A549 (cell line): Measurements from ENCODE around the gene GHRHR. TPM values are rescaled to one million over a fixed set of nuclear protein-coding genes. Genes with fewer than 3 reads are reported as not detected.

Experiments
- ATAC-seq, 2 experiments: fragments of 200-7000 bp in 1 of 2; fragments of >200 bp in 1 of 2; cut with Nextera tagmentation in 1 of 2; cut with Tn5 transposase in 1 of 2; 3 replicates each; pipeline versions ENCODE4 v1.8.0 to v1.9.1; 2018 to 2020; ENCODE audit warnings: mild to moderate bottlenecking in 1 of 2, moderate library complexity in 1 of 2
- CTCF ChIA-PET: fragments of 300-600 bp; sonication (Branson Sonifier 250); formaldehyde crosslinking; extraction: SDS; loops from one replicate; lab custom pipeline; 2021; ENCODE audit warnings: antibody characterized with exemption, inconsistent platforms; lab: Yijun Ruan, JAX
- POLR2A ChIA-PET: fragments of 350-600 bp; formaldehyde crosslinking; extraction: SDS; loops from one replicate; lab custom pipeline; 2021; ENCODE audit warnings: antibody characterized with exemption, inconsistent platforms; lab: Yijun Ruan, JAX
- DNase-seq, 2 experiments: peaks; one replicate each; pipeline versions ENCODE4 v3.0.0 to v3.0.0-alpha.2; 2011 to 2016; ENCODE audit warnings: low read depth in 1 of 2, low spot score in 1 of 2
- FAIRE-seq: peaks from 2 replicates; lab custom pipeline; 2011; peaks lifted over from hg19 to GRCh38; lab: Jason Lieb, UNC
- H3K27ac ChIP-seq, 2 experiments: fragments of >200 bp; sonication (Bioruptor Twin); formaldehyde crosslinking; 3 replicates each; pipeline ENCODE4 v1.5.1; 2016 to 2017
- H3K4me1 ChIP-seq: fragments of >200 bp; sonication (Bioruptor Twin); formaldehyde crosslinking; 3 replicates; pipeline ENCODE4 v1.6.1; 2016
- H3K4me2 ChIP-seq: fragments of >200 bp; sonication (Bioruptor Twin); formaldehyde crosslinking; 3 replicates; pipeline ENCODE4 v1.6.1; 2016
- H3K4me3 ChIP-seq: fragments of >200 bp; sonication (Bioruptor Twin); formaldehyde crosslinking; 3 replicates; pipeline ENCODE4 v1.5.1; 2016
- H3K9me3 ChIP-seq: fragments of >200 bp; sonication (Bioruptor Twin); formaldehyde crosslinking; 3 replicates; pipeline ENCODE4 v1.6.1; 2016
- BCL3 ChIP-seq: fragments of >200 bp; sonication (Bioruptor Twin); formaldehyde crosslinking; IDR thresholded peaks from 3 replicates; pipeline ENCODE4 v1.6.1; 2016
- BHLHE40 ChIP-seq: IDR thresholded peaks from 2 replicates; pipeline ENCODE4 v1.6.1; 2012; ENCODE audit warnings: low read depth, low read length, inconsistent platforms
- CHD4 ChIP-seq: fragments of 200-600 bp; sonication (generic); IDR thresholded peaks from 2 replicates; pipeline ENCODE4 v1.6.1; 2016; ENCODE audit warnings: antibody characterized with exemption, mild to moderate bottlenecking, borderline replicate concordance
- CTCF ChIP-seq: fragments of >200 bp; sonication (Bioruptor Twin); formaldehyde crosslinking; IDR thresholded peaks from 3 replicates; pipeline ENCODE4 v1.5.1; 2016
- EHF ChIP-seq: fragments of 250-450 bp; sonication (Bioruptor Pico); IDR thresholded peaks from 2 replicates; pipeline ENCODE4 v1.5.0; 2020; ENCODE audit warnings: mild to moderate bottlenecking
- ELK1 ChIP-seq: fragments of 150-350 bp; IDR thresholded peaks from 2 replicates; pipeline ENCODE4 v1.6.1; 2014; ENCODE audit warnings: low read depth, mild to moderate bottlenecking, low read length
- FOXS1 ChIP-seq: fragments of 250-450 bp; sonication (Bioruptor Pico); IDR thresholded peaks from 2 replicates; pipeline ENCODE4 v1.5.0; 2020; ENCODE audit warnings: mild to moderate bottlenecking, moderate library complexity
- HES2 ChIP-seq: fragments of >200 bp; sonication (Bioruptor Twin); formaldehyde crosslinking; IDR thresholded peaks from 2 replicates; pipeline ENCODE4 v1.6.1; 2016
- HEYL ChIP-seq: fragments of 250-450 bp; sonication (Bioruptor Pico); IDR thresholded peaks from 2 replicates; pipeline ENCODE4 v1.8.0; 2021; ENCODE audit warnings: mild to moderate bottlenecking, moderate library complexity
- KDM1A ChIP-seq: fragments of 200-600 bp; sonication (generic); IDR thresholded peaks from 2 replicates; pipeline ENCODE4 v1.6.1; 2016; ENCODE audit warnings: low read depth, mild to moderate bottlenecking
- MAFK ChIP-seq: fragments of 450-650 bp; IDR thresholded peaks from 2 replicates; pipeline ENCODE4 v1.6.1; 2014; ENCODE audit not compliant: partially characterized antibody
- NPAS2 ChIP-seq: fragments of 250-450 bp; sonication (Bioruptor Pico); IDR thresholded peaks from 2 replicates; pipeline ENCODE4 v1.8.0; 2022; ENCODE audit warnings: mild to moderate bottlenecking, moderate library complexity, borderline replicate concordance
- PBX3 ChIP-seq: IDR thresholded peaks from 2 replicates; pipeline ENCODE4 v1.6.1; 2012
- POLR2AphosphoS2 ChIP-seq: conservative IDR thresholded peaks from 2 replicates; pipeline ENCODE4 v1.6.1; 2012; ENCODE audit warnings: low read length, improper control_type of control experiment, inconsistent platforms
- RCOR1 ChIP-seq: fragments of 150-350 bp; IDR thresholded peaks from 2 replicates; pipeline ENCODE4 v1.6.1; 2014; ENCODE audit warnings: antibody characterized with exemption, low read length, low read depth
- REST ChIP-seq: fragments of 200-600 bp; sonication (generic); IDR thresholded peaks from 2 replicates; pipeline ENCODE4 v1.6.1; 2016; ENCODE audit warnings: antibody characterized with exemption, mild to moderate bottlenecking, moderate library complexity
- SMC3 ChIP-seq: fragments of >200 bp; sonication (Bioruptor Twin); formaldehyde crosslinking; IDR thresholded peaks from 3 replicates; pipeline ENCODE4 v1.6.1; 2018; ENCODE audit warnings: inconsistent platforms
- SREBF2 ChIP-seq: fragments of 450-650 bp; IDR thresholded peaks from 2 replicates; pipeline ENCODE4 v1.6.1; 2014; ENCODE audit warnings: mild to moderate bottlenecking, moderate library complexity
- USF2 ChIP-seq: fragments of 450-650 bp; IDR thresholded peaks from 2 replicates; pipeline ENCODE4 v1.6.1; 2014; ENCODE audit warnings: antibody characterized with exemption
- ZNF302 ChIP-seq: fragments of 250-450 bp; sonication (Bioruptor Pico); IDR thresholded peaks from 2 replicates; pipeline ENCODE4 v1.9.0; 2021; ENCODE audit warnings: inconsistent platforms, mild to moderate bottlenecking, moderate library complexity
- WGBS: methylation state at CpG from one replicate; pipeline ENCODE4 v1.1.6; 2017; ENCODE audit errors: missing lambda C conversion rate; 5-methylcytosine and 5-hydroxymethylcytosine counted together
- polyA plus RNA-seq, 4 experiments: library from polyadenylated mRNA; depleted of rRNA in 3 of 4; stranded (reverse); fragments of >200 nt; fragmentation: RNase III in 1 of 4; extraction: RNeasy Plus Mini Kit Qiagen cat#74134 plus additional on column Dnase treatment in 1 of 4; gene quantifications; 2 replicates in 3 of 4; 3 replicates in 1 of 4; pipeline ENCODE4 v1.2.3, GENCODE V29; 2011 to 2017

GHRHR gene
- polyA plus RNA-seq, 2 of the 4 experiments (the other 2 are of a cell fraction), result not detected

GRCh38 chr7:30927559-30927958 lies 36.2 kb upstream of the GHRHR start:
- no peak overlapping the region for H3K27ac ChIP-seq
- ATAC-seq (no peak), DNase-seq (no peak), FAIRE-seq (no peak)
- TF ChIP-seq HES2, result no peak
- TF ChIP-seq CHD4, result no peak
- no peak for TF ChIP-seq SREBF2
- TF ChIP-seq HEYL (CRISPR knock-in tag), result no peak
- 56% methylated on average over 3 of the region's 3 CpGs for WGBS
- no peak overlapping the region for H3K4me3 ChIP-seq
- H3K9me3 ChIP-seq, result peaks cover 5% of the 10 kb centered on the region; the same call in 1 of the 3 replicates
- CTCF ChIA-PET, result interaction anchor here (5.4 kb wide), 1 partner anchor 12 kb away, joined by 37 read pairs; no protein-coding TSS in a partner anchor
- H3K4me2 ChIP-seq, result no peak overlapping the region
- POLR2A ChIA-PET, result no interaction called here
- H3K4me1 ChIP-seq, result no peaks in the 10 kb centered on the region

GRCh38 chr7:30928254-30928872 lies 35.4 kb upstream of the GHRHR start:
- no peak for ATAC-seq
- no peak for DNase-seq
- 63% methylated on average over 13 of the region's 13 CpGs for WGBS
- H3K9me3 ChIP-seq, result peaks cover 5% of the 10 kb centered on the region; the same call in 1 of the 3 replicates
- H3K4me1 ChIP-seq, result no peaks in the 10 kb centered on the region
- no peak overlapping the region for H3K4me3 ChIP-seq
- no peak for TF ChIP-seq REST
- no peak for TF ChIP-seq KDM1A
- no peak for TF ChIP-seq NPAS2
- TF ChIP-seq EHF (CRISPR knock-in tag), result no peak
- ChIA-PET POLR2A (no interaction called here), CTCF (interaction anchor here (5.4 kb wide), 1 partner anchor 11 kb away, joined by 37 read pairs; no protein-coding TSS in a partner anchor)
- no peak overlapping the region for H3K4me2 ChIP-seq
- no peak overlapping the region for H3K27ac ChIP-seq
- FAIRE-seq, result no peak

GRCh38 chr7:30929686-30930085 lies 34.1 kb upstream of the GHRHR start:
- TF ChIP-seq ELK1 (no peak), BHLHE40 (no peak), FOXS1 (CRISPR knock-in tag) (no peak), PBX3 (no peak), MAFK (no peak), USF2 (no peak), CTCF (no peak), POLR2AphosphoS2 (no peak), BCL3 (no peak), SMC3 (no peak), ZNF302 (no peak), RCOR1 (no peak)
- TF ChIP-seq, all 56 proteins: peak for 0
- Histone ChIP-seq H3K27ac (no peak overlapping the region), H3K4me3 (no peak overlapping the region), H3K4me2 (no peak overlapping the region), H3K4me1 (no peaks in the 10 kb centered on the region), H3K9me3 (peaks cover 5% of the 10 kb centered on the region; the same call in 1 of the 3 replicates)
- ChIA-PET POLR2A (no interaction called here), CTCF (interaction anchor here (0.6 to 5.4 kb wide), 3 partner anchors 9 to 45 kb away, joined by 3 to 37 read pairs (median 3); no protein-coding TSS in a partner anchor)
- 58% methylated on average over 4 of the region's 4 CpGs for WGBS
- FAIRE-seq (no peak), DNase-seq (no peak), ATAC-seq (no peak)
